Measurements from ENCODE around the gene NOS1. TPM values are rescaled to one million over a fixed set of nuclear protein-coding genes. Genes with fewer than 3 reads are reported as not detected.

The NOS1 gene
- total RNA-seq, 4 donors from 2014 or later, result not detected

- TF ChIP-seq, protein P1, sequence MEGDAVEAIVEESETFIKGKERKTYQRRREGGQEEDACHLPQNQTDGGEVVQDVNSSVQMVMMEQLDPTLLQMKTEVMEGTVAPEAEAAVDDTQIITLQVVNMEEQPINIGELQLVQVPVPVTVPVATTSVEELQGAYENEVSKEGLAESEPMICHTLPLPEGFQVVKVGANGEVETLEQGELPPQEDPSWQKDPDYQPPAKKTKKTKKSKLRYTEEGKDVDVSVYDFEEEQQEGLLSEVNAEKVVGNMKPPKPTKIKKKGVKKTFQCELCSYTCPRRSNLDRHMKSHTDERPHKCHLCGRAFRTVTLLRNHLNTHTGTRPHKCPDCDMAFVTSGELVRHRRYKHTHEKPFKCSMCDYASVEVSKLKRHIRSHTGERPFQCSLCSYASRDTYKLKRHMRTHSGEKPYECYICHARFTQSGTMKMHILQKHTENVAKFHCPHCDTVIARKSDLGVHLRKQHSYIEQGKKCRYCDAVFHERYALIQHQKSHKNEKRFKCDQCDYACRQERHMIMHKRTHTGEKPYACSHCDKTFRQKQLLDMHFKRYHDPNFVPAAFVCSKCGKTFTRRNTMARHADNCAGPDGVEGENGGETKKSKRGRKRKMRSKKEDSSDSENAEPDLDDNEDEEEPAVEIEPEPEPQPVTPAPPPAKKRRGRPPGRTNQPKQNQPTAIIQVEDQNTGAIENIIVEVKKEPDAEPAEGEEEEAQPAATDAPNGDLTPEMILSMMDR (IDR thresholded peaks at IDR 0.05; ENCODE audit: low read depth), result no peak
These were observed 151.0 kb downstream of the NOS1 start for GRCh38 chr12:117210266-117210918.

- TF ChIP-seq, protein P1 (IDR thresholded peaks at IDR 0.05; ENCODE audit: low read depth), result no peak
These were observed 151.8 kb downstream of the NOS1 start for GRCh38 chr12:117209626-117210025.

DNA sequence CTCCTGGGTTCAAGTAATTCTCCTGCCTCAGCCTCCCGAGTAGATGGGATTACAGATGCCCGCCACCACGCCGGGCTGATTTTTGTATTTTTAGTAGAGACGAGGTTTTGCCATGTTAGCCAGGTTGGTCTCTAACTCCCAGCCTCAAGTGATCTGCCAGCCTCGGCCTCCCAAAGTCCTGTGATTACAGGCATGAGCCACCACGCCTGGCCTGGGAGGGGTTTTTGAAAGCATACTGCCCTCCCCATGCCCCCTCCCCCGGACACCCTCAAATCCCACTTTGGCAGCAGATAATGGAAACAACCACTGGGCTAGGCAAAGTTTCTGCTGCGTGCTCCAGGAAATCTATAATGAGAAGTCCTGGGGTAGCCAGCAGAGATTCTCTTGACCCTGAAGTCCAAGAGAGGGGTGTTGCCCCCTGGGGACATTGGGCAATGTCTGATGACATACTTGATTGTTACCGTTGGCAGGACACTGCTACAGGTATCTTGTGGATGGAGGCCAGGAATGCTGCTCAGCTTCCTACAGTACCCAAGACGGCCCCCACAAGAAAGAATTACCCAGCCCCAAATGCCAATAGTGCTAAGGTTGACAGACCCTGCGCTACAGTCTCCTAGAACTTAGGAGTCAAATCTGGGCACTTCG, 152.5 kb downstream of the NOS1 start:
- TF ChIP-seq, protein P1 (IDR thresholded peaks at IDR 0.05; ENCODE audit: low read depth), result no peak

DNA sequence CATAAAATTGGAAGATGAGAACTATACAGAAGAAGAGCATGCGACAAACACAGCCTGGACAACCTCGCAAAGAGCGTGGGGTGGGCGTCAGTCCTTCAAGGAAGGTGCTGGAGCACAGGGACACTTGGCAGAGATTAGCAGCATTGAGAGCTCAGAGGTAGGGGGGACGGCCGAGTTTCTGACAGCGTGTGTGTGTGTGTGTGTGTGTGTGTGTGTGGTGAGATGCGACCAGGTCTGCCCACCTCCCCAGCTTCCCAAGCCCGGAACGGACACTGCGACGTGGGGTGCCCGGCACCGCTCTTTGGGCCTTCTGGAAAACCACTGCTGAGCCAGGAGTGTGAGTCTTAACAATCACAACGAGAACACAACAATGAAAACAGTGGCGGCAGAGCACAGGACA, 153.2 kb downstream of the NOS1 start:
- TF ChIP-seq, protein P1 (IDR thresholded peaks at IDR 0.05; ENCODE audit: low read depth), result no peak

- TF ChIP-seq, protein P1 (IDR thresholded peaks at IDR 0.05; ENCODE audit: low read depth), result no peak
These were observed 153.8 kb downstream of the NOS1 start for GRCh38 chr12:117207675-117208074.

DNA sequence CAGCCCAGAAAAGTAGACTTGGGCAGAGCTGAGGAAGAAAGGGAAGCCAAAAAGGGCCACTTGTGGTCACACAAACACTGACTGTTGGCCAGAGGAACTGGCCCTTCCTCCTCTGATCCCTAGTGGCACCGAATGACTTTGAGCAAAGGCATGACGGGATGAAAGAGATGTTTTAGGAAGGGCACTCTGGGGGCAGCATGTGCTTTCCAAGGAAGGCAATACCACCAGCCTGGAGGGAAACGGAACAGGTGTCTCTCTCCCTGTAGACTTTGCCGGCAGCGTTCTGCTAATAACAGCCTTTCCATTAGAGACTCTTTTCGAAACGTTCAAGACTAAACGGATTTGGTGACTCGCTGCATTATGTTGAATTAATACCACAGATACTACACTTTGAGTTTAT, 158.9 kb downstream of the NOS1 start:
- TF ChIP-seq, protein P1 (IDR thresholded peaks at IDR 0.05; ENCODE audit: low read depth), result no peak

DNA sequence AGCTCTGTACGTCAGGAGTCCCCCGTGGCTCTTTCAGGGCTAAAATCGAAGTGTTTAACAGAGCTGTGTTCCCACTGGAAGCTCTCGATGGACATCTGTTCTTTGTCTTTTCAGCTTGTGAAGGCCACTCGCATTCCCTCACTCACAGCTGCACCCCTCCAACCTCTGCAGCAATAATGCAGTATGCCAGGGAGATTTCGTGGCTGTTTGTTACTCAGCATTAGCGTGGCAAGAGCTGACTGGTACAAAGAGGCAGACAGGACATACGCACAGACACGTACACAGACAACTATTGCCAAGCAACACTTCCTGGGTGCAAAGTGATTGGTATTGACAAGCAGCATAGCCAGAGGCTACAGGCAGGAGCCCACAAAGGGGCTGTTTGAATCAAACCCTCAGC, 159.4 kb downstream of the NOS1 start:
- TF ChIP-seq, protein P1 (IDR thresholded peaks at IDR 0.05; ENCODE audit: low read depth), result no peak
